ENCODE measurements around the gene RPS15.

DNA sequence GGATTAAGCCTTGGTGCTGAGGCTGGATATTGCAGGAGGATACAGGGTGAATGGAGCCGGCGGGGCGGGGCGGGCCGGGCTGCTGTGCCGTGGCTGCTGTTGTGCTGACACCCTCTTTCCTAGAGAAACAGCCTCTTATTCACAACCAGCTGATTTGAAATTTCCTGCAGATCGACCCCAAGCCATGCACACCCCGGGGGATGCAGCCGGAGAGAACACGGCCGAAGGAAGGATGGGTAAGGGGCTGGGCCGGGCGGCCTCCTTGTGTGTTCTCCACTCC, 19.8 kb upstream of the RPS15 start:
- TF ChIP-seq EZH2 (IDR thresholded peaks at IDR 0.05; ENCODE audit: low read length): no peak
- TF ChIP-seq, protein P1, sequence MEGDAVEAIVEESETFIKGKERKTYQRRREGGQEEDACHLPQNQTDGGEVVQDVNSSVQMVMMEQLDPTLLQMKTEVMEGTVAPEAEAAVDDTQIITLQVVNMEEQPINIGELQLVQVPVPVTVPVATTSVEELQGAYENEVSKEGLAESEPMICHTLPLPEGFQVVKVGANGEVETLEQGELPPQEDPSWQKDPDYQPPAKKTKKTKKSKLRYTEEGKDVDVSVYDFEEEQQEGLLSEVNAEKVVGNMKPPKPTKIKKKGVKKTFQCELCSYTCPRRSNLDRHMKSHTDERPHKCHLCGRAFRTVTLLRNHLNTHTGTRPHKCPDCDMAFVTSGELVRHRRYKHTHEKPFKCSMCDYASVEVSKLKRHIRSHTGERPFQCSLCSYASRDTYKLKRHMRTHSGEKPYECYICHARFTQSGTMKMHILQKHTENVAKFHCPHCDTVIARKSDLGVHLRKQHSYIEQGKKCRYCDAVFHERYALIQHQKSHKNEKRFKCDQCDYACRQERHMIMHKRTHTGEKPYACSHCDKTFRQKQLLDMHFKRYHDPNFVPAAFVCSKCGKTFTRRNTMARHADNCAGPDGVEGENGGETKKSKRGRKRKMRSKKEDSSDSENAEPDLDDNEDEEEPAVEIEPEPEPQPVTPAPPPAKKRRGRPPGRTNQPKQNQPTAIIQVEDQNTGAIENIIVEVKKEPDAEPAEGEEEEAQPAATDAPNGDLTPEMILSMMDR (optimal IDR thresholded peaks at IDR 0.05 in 1 of 3, IDR thresholded peaks at IDR 0.05 in 1 of 3, conservative IDR thresholded peaks at IDR 0.05 in 1 of 3; ENCODE audit: extremely low read depth in 1 of 3, insufficient read depth in 2 of 3, low read length in 3 of 3): no peak

Measured in keratinocyte (primary cell).